PC-3 (cell line): ENCODE results near the gene PRKG2. TPM values are rescaled to one million over a fixed set of nuclear protein-coding genes. Genes with fewer than 3 reads are reported as not detected.
"Not testable (repeated sequence)": the region's sequence is repeated elsewhere in the genome, so short reads cannot be mapped to it uniquely, and the experiment has no call there.

ENCODE experiments used
- ATAC-seq: fragments of 200-7000 bp; cut with Tn5 transposase; 2 replicates; pipeline ENCODE4 v1.9.1; 2020; ENCODE audit warnings: mild to moderate bottlenecking, moderate library complexity
- BruUV-seq: library from RNA; stranded (reverse); fragments of 400-500 nt; replicated peaks from 2 replicates; lab custom pipeline; 2021; lab: Mats Ljungman, UMichigan
- CTCF ChIA-PET: fragments of 300-600 bp; sonication (Branson Sonifier 250); formaldehyde crosslinking; loops from one replicate; lab custom pipeline; 2022; ENCODE audit warnings: antibody characterized with exemption; lab: Charles Lee
- POLR2A ChIA-PET: fragments of 300-600 bp; sonication (Branson Sonifier 250); formaldehyde crosslinking; loops from one replicate; lab custom pipeline; 2022; ENCODE audit warnings: antibody characterized with exemption; ENCODE audit not compliant: unreplicated experiment; lab: Charles Lee
- DNase-seq: peaks from one replicate; pipeline ENCODE4 v3.0.0-alpha.2; 2015
- H2AFZ ChIP-seq: fragments of 300-600 bp; sonication (generic); 2 replicates; pipeline ENCODE4 v1.6.0; 2016; ENCODE audit warnings: antibody characterized with exemption, low read length
- H3F3A ChIP-seq: fragments of 300-600 bp; sonication (generic); one replicate; pipeline ENCODE4 v1.6.0; 2017; ENCODE audit warnings: antibody characterized with exemption, low read length, control low read depth, mild to moderate bottlenecking; ENCODE audit not compliant: unreplicated experiment
- H3K27ac ChIP-seq: fragments of 300-600 bp; sonication (generic); 2 replicates; pipeline ENCODE4 v1.5.1; 2016; ENCODE audit warnings: mild to moderate bottlenecking, low read length
- H3K27me3 ChIP-seq: fragments of 300-600 bp; sonication (generic); 2 replicates; pipeline ENCODE4 v1.6.1; 2016; ENCODE audit warnings: low read length, mixed read lengths
- H3K36me3 ChIP-seq: fragments of 300-600 bp; sonication (generic); 2 replicates; pipeline ENCODE4 v1.6.1; 2016; ENCODE audit warnings: low read depth, mixed run types, low read length, mixed read lengths
- H3K4me1 ChIP-seq: fragments of 300-600 bp; sonication (generic); 2 replicates; pipeline ENCODE4 v1.5.1; 2016; ENCODE audit warnings: low read length; ENCODE audit not compliant: insufficient read depth
- H3K4me2 ChIP-seq: fragments of 300-600 bp; sonication (generic); 2 replicates; pipeline ENCODE4 v1.6.0; 2016; ENCODE audit warnings: low read length
- H3K4me3 ChIP-seq: fragments of 300-600 bp; sonication (generic); 2 replicates; pipeline ENCODE4 v1.5.1; 2016; ENCODE audit warnings: mild to moderate bottlenecking, low read length, mixed read lengths
- H3K79me2 ChIP-seq: fragments of 300-600 bp; sonication (generic); 2 replicates; pipeline ENCODE4 v1.6.1; 2017; ENCODE audit warnings: low read length, mixed read lengths
- H3K9ac ChIP-seq: fragments of 300-600 bp; sonication (generic); 2 replicates; pipeline ENCODE4 v1.6.0; 2016; ENCODE audit warnings: mild to moderate bottlenecking, low read length
- H3K9me2 ChIP-seq: fragments of 300-600 bp; sonication (generic); replicated peaks from 2 replicates; pipeline ENCODE4 v1.6.1; 2016; ENCODE audit warnings: mixed run types, low read length, mixed read lengths
- H3K9me3 ChIP-seq: fragments of 300-600 bp; sonication (generic); 2 replicates; pipeline ENCODE4 v1.6.1; 2016; ENCODE audit warnings: low read length, mixed read lengths
- H4K20me1 ChIP-seq: fragments of 300-600 bp; sonication (generic); 2 replicates; pipeline ENCODE4 v1.6.1; 2016; ENCODE audit warnings: low read length, mixed read lengths
- CTCF ChIP-seq: fragments of 300-600 bp; sonication (generic); conservative IDR thresholded peaks from 2 replicates; pipeline ENCODE4 v1.5.1; 2017; ENCODE audit warnings: antibody characterized with exemption, low read depth, mild to moderate bottlenecking, low read length
- EZH2 ChIP-seq: fragments of 300-600 bp; sonication (generic); IDR thresholded peaks from one replicate; pipeline ENCODE4 v1.6.1; 2017; ENCODE audit warnings: antibody characterized with exemption, mild to moderate bottlenecking, low read length; ENCODE audit not compliant: unreplicated experiment
- EZH2phosphoT487 ChIP-seq: fragments of 300-600 bp; sonication (generic); IDR thresholded peaks from 2 replicates; pipeline ENCODE4 v1.6.1; 2018; ENCODE audit warnings: mild to moderate bottlenecking, antibody characterized with exemption, low read length, borderline replicate concordance
- intact Hi-C: fragments of 100-400 bp; cut with micrococcal nuclease; formaldehyde crosslinking; loops from 2 replicates; pipeline ENCODE4 v1.9.0; 2023
- total RNA-seq: library from RNA; depleted of rRNA; stranded (reverse); fragments of >200 nt; gene quantifications from 2 replicates; pipeline ENCODE4 v1.2.3, GENCODE V29; 2014

PRKG2 gene
- total RNA-seq, 1 experiment from 2014 or later = 0.55 TPM

- no peaks in the 10 kb centered on the region for H3K9me2 ChIP-seq
- H3K9ac ChIP-seq = no peak overlapping the region
- TF ChIP-seq CTCF = no peak
- no peak for TF ChIP-seq EZH2
- no peak for TF ChIP-seq EZH2phosphoT487
- no peaks in the 10 kb centered on the region for H3F3A ChIP-seq
- no peak for DNase-seq
- no peak for ATAC-seq
- H3K27me3 ChIP-seq = no peaks in the 10 kb centered on the region
- H3K4me1 ChIP-seq = no peaks in the 10 kb centered on the region
- H3K79me2 ChIP-seq = no peaks in the 10 kb centered on the region
- no peak overlapping the region for H3K27ac ChIP-seq
- H4K20me1 ChIP-seq = no peaks in the 10 kb centered on the region
- BruUV-seq = no TSS peak
- no peak overlapping the region for H3K4me2 ChIP-seq
- ChIA-PET POLR2A (no interaction called here), CTCF (no interaction called here)
- H3K4me3 ChIP-seq = no peak overlapping the region
- no peak overlapping the region for H2AFZ ChIP-seq
- H3K36me3 ChIP-seq = no peaks in the 10 kb centered on the region
- intact Hi-C loops = no loop called here
- H3K9me3 ChIP-seq = no peaks in the 10 kb centered on the region
These were observed 10.2 kb upstream of the PRKG2 start for GRCh38 chr4:81225252-81225651.

GRCh38 chr4:81222082-81222472 is 7.1 kb upstream of the PRKG2 start:
- ATAC-seq, CTCF ChIA-PET, intact Hi-C loops: not testable (repeated sequence)

GRCh38 chr4:81221303-81222081 is 6.5 kb upstream of the PRKG2 start:
- H3F3A ChIP-seq = no peaks in the 10 kb centered on the region
- H4K20me1 ChIP-seq = no peaks in the 10 kb centered on the region
- H3K4me1 ChIP-seq = no peaks in the 10 kb centered on the region
- H3K27me3 ChIP-seq = no peaks in the 10 kb centered on the region
- H3K9me3 ChIP-seq = no peaks in the 10 kb centered on the region
- no TSS peak for BruUV-seq
- H3K4me2 ChIP-seq = no peak overlapping the region
- intact Hi-C loops = no loop called here
- DNase-seq = no peak
- TF ChIP-seq EZH2 (no peak), CTCF (no peak), EZH2phosphoT487 (no peak)
- H3K9ac ChIP-seq = no peak overlapping the region
- no peaks in the 10 kb centered on the region for H3K36me3 ChIP-seq
- no peaks in the 10 kb centered on the region for H3K9me2 ChIP-seq
- H3K27ac ChIP-seq = no peak overlapping the region
- no peak for ATAC-seq
- ChIA-PET CTCF (no interaction called here), POLR2A (no interaction called here)
- no peak overlapping the region for H2AFZ ChIP-seq
- no peak overlapping the region for H3K4me3 ChIP-seq
- H3K79me2 ChIP-seq = no peaks in the 10 kb centered on the region

More at GRCh38 chr4:81222082-81222472, 7.1 kb upstream of the PRKG2 start:
- BruUV-seq, POLR2A ChIA-PET, H3K36me3 ChIP-seq, H3K4me3 ChIP-seq, DNase-seq, H3K27me3 ChIP-seq, H3K9me2 ChIP-seq, H3F3A ChIP-seq, H4K20me1 ChIP-seq, H3K9ac ChIP-seq, H3K4me2 ChIP-seq, H3K27ac ChIP-seq, H3K79me2 ChIP-seq, H2AFZ ChIP-seq, H3K9me3 ChIP-seq, H3K4me1 ChIP-seq: not testable (repeated sequence)
